ENCODE measurements around the gene PTPRD.
"Not testable (repeated sequence)": the region's sequence is repeated elsewhere in the genome, so short reads cannot be mapped to it uniquely, and the experiment has no call there.

Gene PTPRD

GRCh38 chr9:10488937-10489336, 123.9 kb downstream of the PTPRD start:
- H3K36me3 ChIP-seq (ENCODE audit: insufficient read depth, low read length) = no peaks in the 10 kb centered on the region
- no peak overlapping the region for H3K4me3 ChIP-seq (ENCODE audit: low read depth, low read length)
- no peak overlapping the region for H3K27ac ChIP-seq (ENCODE audit: low read depth, low read length)
- no peaks in the 10 kb centered on the region for H3K79me2 ChIP-seq (ENCODE audit: control insufficient read depth, insufficient read depth, low read length, unreplicated experiment)
- no peak overlapping the region for H2AFZ ChIP-seq (ENCODE audit: low read length, unreplicated experiment)
- no peaks in the 10 kb centered on the region for H3K27me3 ChIP-seq (ENCODE audit: insufficient read depth, low read length)
- no peaks in the 10 kb centered on the region for H3K4me1 ChIP-seq (ENCODE audit: control insufficient read depth, insufficient read depth, low read length, unreplicated experiment)

DNA sequence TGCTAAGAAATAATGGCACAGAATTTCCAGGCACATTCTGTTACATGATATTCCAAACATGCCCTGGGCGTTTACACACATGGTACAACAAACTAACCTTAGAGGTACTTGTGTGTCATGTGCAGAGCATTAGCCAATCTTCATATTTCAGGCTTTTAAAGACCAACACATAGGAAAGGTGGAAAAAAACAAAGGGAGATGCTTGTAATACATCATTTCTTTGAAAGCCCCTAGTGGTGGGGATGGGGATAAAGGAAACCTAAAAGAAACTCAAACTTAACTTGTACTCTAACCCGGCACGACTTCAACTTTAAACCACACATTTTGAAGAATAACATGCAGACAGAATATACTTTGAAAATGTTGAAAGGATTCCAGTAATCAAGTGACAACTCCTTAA, 133.6 kb downstream of the PTPRD start:
- no peak overlapping the region for H3K27ac ChIP-seq (ENCODE audit: low read depth, low read length)
- H3K4me1 ChIP-seq (ENCODE audit: control insufficient read depth, insufficient read depth, low read length, unreplicated experiment) = no peaks in the 10 kb centered on the region
- no peaks in the 10 kb centered on the region for H3K36me3 ChIP-seq (ENCODE audit: insufficient read depth, low read length)
- no peak overlapping the region for H3K4me3 ChIP-seq (ENCODE audit: low read depth, low read length)
- no peaks in the 10 kb centered on the region for H3K79me2 ChIP-seq (ENCODE audit: control insufficient read depth, insufficient read depth, low read length, unreplicated experiment)
- no peaks in the 10 kb centered on the region for H3K27me3 ChIP-seq (ENCODE audit: insufficient read depth, low read length)
- no peak overlapping the region for H2AFZ ChIP-seq (ENCODE audit: low read length, unreplicated experiment)

- H3K79me2 ChIP-seq (ENCODE audit: control insufficient read depth, insufficient read depth, low read length, unreplicated experiment); H3K27me3 ChIP-seq (ENCODE audit: insufficient read depth, low read length); H2AFZ ChIP-seq (ENCODE audit: low read length, unreplicated experiment); H3K4me3 ChIP-seq (ENCODE audit: low read depth, low read length); H3K27ac ChIP-seq (ENCODE audit: low read depth, low read length); H3K36me3 ChIP-seq (ENCODE audit: insufficient read depth, low read length); H3K4me1 ChIP-seq (ENCODE audit: control insufficient read depth, insufficient read depth, low read length, unreplicated experiment): not testable (repeated sequence)
Observed at GRCh38 chr9:10449201-10449617, 163.6 kb downstream of the PTPRD start.

GRCh38 chr9:10447036-10447435, 165.8 kb downstream of the PTPRD start:
- Histone ChIP-seq H3K36me3 (ENCODE audit: insufficient read depth, low read length) (no peaks in the 10 kb centered on the region), H2AFZ (ENCODE audit: low read length, unreplicated experiment) (no peak overlapping the region), H3K4me3 (ENCODE audit: low read depth, low read length) (no peak overlapping the region), H3K27me3 (ENCODE audit: insufficient read depth, low read length) (no peaks in the 10 kb centered on the region), H3K27ac (ENCODE audit: low read depth, low read length) (no peak overlapping the region), H3K79me2 (ENCODE audit: control insufficient read depth, insufficient read depth, low read length, unreplicated experiment) (no peaks in the 10 kb centered on the region), H3K4me1 (ENCODE audit: control insufficient read depth, insufficient read depth, low read length, unreplicated experiment) (no peaks in the 10 kb centered on the region)

DNA sequence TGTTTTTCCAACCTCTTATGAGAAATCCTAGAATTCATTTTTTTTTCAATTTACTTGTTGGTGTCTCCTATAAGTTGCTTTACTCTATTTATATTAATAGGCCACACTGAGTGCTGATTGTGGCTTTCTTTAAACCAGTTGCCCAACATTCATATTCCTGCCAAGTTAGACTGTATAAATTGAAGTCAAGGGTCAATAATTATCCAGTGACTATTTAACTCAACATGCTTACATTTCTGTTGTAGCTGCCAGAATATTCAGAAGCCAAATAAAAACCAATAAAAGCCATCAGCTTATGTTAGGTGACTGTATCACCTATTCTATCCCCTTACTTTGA, 169.0 kb downstream of the PTPRD start:
- H3K79me2 ChIP-seq (ENCODE audit: control insufficient read depth, insufficient read depth, low read length, unreplicated experiment) = no peaks in the 10 kb centered on the region
- H2AFZ ChIP-seq (ENCODE audit: low read length, unreplicated experiment) = no peak overlapping the region
- H3K27ac ChIP-seq (ENCODE audit: low read depth, low read length) = no peak overlapping the region
- no peaks in the 10 kb centered on the region for H3K4me1 ChIP-seq (ENCODE audit: control insufficient read depth, insufficient read depth, low read length, unreplicated experiment)
- no peaks in the 10 kb centered on the region for H3K27me3 ChIP-seq (ENCODE audit: insufficient read depth, low read length)
- no peak overlapping the region for H3K4me3 ChIP-seq (ENCODE audit: low read depth, low read length)
- H3K36me3 ChIP-seq (ENCODE audit: insufficient read depth, low read length) = no peaks in the 10 kb centered on the region

- Histone ChIP-seq H3K4me1 (ENCODE audit: control insufficient read depth, insufficient read depth, low read length, unreplicated experiment) (no peaks in the 10 kb centered on the region), H3K4me3 (ENCODE audit: low read depth, low read length) (no peak overlapping the region), H3K36me3 (ENCODE audit: insufficient read depth, low read length) (no peaks in the 10 kb centered on the region), H3K79me2 (ENCODE audit: control insufficient read depth, insufficient read depth, low read length, unreplicated experiment) (no peaks in the 10 kb centered on the region), H3K27ac (ENCODE audit: low read depth, low read length) (no peak overlapping the region), H2AFZ (ENCODE audit: low read length, unreplicated experiment) (no peak overlapping the region), H3K27me3 (ENCODE audit: insufficient read depth, low read length) (no peaks in the 10 kb centered on the region)
Observed at GRCh38 chr9:10443181-10443867, 169.5 kb downstream of the PTPRD start.

- Histone ChIP-seq H3K27ac (ENCODE audit: low read depth, low read length) (no peak overlapping the region), H3K4me1 (ENCODE audit: control insufficient read depth, insufficient read depth, low read length, unreplicated experiment) (no peaks in the 10 kb centered on the region), H3K4me3 (ENCODE audit: low read depth, low read length) (no peak overlapping the region), H3K79me2 (ENCODE audit: control insufficient read depth, insufficient read depth, low read length, unreplicated experiment) (no peaks in the 10 kb centered on the region), H3K27me3 (ENCODE audit: insufficient read depth, low read length) (no peaks in the 10 kb centered on the region), H3K36me3 (ENCODE audit: insufficient read depth, low read length) (no peaks in the 10 kb centered on the region), H2AFZ (ENCODE audit: low read length, unreplicated experiment) (no peak overlapping the region)
Observed at GRCh38 chr9:10438955-10439354, 173.8 kb downstream of the PTPRD start.

DNA sequence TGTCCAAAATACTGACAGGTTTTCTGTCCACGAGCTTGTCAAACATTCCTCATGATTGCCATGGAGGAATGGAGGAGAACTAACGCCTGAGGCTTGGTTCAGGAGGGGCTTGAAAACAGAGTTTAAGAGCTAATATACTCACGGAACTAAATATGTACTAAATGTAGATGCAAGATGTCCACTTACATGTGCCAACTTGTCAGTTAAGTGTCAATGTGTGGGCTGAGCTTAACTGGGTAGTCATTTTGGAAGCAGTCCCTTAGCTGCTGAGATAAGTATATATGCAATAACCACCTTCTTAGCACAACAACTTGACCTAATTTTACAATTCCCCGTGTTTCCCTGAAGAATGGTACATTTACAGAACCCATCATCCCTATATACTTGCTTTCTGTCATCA, 176.0 kb downstream of the PTPRD start:
- Histone ChIP-seq H3K4me1 (ENCODE audit: control insufficient read depth, insufficient read depth, low read length, unreplicated experiment) (no peaks in the 10 kb centered on the region), H2AFZ (ENCODE audit: low read length, unreplicated experiment) (no peak overlapping the region), H3K27ac (ENCODE audit: low read depth, low read length) (no peak overlapping the region), H3K27me3 (ENCODE audit: insufficient read depth, low read length) (no peaks in the 10 kb centered on the region), H3K36me3 (ENCODE audit: insufficient read depth, low read length) (no peaks in the 10 kb centered on the region), H3K4me3 (ENCODE audit: low read depth, low read length) (no peak overlapping the region), H3K79me2 (ENCODE audit: control insufficient read depth, insufficient read depth, low read length, unreplicated experiment) (no peaks in the 10 kb centered on the region)

DNA sequence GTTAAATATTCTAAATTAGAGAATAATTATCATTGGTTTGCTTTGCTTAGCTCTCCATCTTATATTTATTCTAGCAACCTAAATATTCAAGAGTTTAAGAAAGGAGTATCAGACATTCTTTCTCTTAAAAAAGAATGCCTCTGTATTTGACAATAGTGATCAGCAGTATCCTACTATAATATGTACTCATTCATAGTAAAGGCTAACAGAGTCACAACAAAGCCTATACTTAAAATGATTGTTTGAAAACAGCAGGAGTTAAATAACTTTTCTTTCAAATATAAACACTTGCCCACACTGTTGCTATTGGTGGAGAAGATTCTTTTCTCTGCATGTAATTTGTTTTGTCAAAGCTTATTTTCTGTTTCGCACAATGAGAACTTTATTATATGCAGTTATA, 178.4 kb downstream of the PTPRD start:
- H3K27ac ChIP-seq (ENCODE audit: low read depth, low read length) = no peak overlapping the region
- H3K79me2 ChIP-seq (ENCODE audit: control insufficient read depth, insufficient read depth, low read length, unreplicated experiment) = no peaks in the 10 kb centered on the region
- no peaks in the 10 kb centered on the region for H3K4me1 ChIP-seq (ENCODE audit: control insufficient read depth, insufficient read depth, low read length, unreplicated experiment)

DNA sequence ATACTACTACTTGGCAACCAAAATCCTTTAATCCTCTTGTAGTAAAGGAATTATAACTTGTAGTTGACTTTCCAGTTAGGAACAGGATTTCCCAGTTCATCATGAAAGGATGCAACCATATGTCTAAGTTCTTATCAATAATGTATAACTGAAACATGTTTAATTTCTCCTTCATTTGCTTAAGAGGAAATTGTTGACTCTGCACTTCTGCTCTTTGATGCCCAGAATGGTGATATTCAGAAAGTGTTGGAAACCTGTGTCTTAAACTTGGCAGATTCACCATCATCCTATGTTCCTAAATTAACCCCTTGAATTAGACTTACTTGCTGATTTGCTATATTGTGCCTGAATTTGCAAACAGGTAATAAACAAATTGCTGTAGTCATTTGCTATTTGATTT, 201.5 kb downstream of the PTPRD start:
- no peak overlapping the region for H2AFZ ChIP-seq (ENCODE audit: low read length, unreplicated experiment)
- H3K27me3 ChIP-seq (ENCODE audit: insufficient read depth, low read length) = no peaks in the 10 kb centered on the region

More for the DNA sequence above, 178.4 kb downstream of the PTPRD start:
- Histone ChIP-seq H3K36me3 (ENCODE audit: insufficient read depth, low read length) (no peaks in the 10 kb centered on the region), H3K4me3 (ENCODE audit: low read depth, low read length) (no peak overlapping the region), H3K27me3 (ENCODE audit: insufficient read depth, low read length) (no peaks in the 10 kb centered on the region), H2AFZ (ENCODE audit: low read length, unreplicated experiment) (no peak overlapping the region)

GRCh38 chr9:10403283-10403682, 209.5 kb downstream of the PTPRD start:
- no peaks in the 10 kb centered on the region for H3K36me3 ChIP-seq (ENCODE audit: insufficient read depth, low read length)
- no peaks in the 10 kb centered on the region for H3K27me3 ChIP-seq (ENCODE audit: insufficient read depth, low read length)
- H2AFZ ChIP-seq (ENCODE audit: low read length, unreplicated experiment) = no peak overlapping the region
- no peak overlapping the region for H3K4me3 ChIP-seq (ENCODE audit: low read depth, low read length)
- H3K79me2 ChIP-seq (ENCODE audit: control insufficient read depth, insufficient read depth, low read length, unreplicated experiment) = no peaks in the 10 kb centered on the region
- no peaks in the 10 kb centered on the region for H3K4me1 ChIP-seq (ENCODE audit: control insufficient read depth, insufficient read depth, low read length, unreplicated experiment)
- no peak overlapping the region for H3K27ac ChIP-seq (ENCODE audit: low read depth, low read length)

More for the DNA sequence above, 201.5 kb downstream of the PTPRD start:
- H3K4me1 ChIP-seq (ENCODE audit: control insufficient read depth, insufficient read depth, low read length, unreplicated experiment) = no peaks in the 10 kb centered on the region
- no peak overlapping the region for H3K4me3 ChIP-seq (ENCODE audit: low read depth, low read length)
- H3K36me3 ChIP-seq (ENCODE audit: insufficient read depth, low read length) = no peaks in the 10 kb centered on the region
- no peak overlapping the region for H3K27ac ChIP-seq (ENCODE audit: low read depth, low read length)
- no peaks in the 10 kb centered on the region for H3K79me2 ChIP-seq (ENCODE audit: control insufficient read depth, insufficient read depth, low read length, unreplicated experiment)
